ENCODE data around the gene C12orf43. TPM values are rescaled to one million over a fixed set of nuclear protein-coding genes. Genes with fewer than 3 reads are reported as not detected.

The C12orf43 gene
- total RNA-seq, 1 donor from 2014 or later = 14.2 TPM

DNA sequence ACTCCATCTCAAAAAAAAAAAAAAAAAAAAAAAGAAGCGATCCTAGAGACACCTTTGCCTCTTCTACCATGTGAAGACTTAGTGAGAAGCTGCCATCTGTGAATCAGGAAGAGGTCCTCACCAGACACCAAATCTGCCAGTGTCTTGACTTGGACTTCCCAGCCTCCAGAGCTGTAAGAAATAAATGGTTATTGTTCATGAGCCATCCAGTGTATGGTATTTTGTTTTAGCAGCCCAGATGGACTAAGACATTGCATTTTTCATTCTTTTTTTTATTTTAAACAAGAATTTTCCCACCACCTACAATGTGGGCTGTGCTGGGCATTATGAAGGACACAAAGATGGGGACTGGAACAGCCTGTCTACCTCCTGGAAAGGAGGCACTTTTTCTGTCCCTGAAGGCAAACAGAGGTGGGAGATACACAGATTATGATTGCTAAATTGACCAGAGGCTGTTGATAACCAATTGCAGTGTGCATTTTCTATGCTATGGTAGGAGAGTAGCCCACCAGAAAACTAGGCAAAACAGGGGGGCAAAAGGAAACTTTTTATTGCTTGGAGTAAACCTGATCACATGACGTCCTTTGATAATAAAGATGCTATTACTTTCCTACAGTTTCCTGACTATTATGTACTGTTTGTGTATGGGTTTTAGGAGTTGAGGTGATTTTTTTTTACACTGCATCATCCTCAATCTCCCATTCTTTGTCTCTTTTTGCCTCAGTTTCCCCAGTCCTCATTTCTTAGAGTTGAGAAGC, 2.8 kb upstream of the C12orf43 start:
- Mint-ChIP-seq H3K4me3 (ENCODE audit: unreplicated experiment) (no peak overlapping the region), H3K27ac (ENCODE audit: unreplicated experiment) (no peak overlapping the region), H3K4me1 (ENCODE audit: unreplicated experiment) (peaks cover 17% of the 10 kb centered on the region), H3K36me3 (ENCODE audit: unreplicated experiment) (no peaks in the 10 kb centered on the region), H3K9me3 (ENCODE audit: unreplicated experiment) (no peaks in the 10 kb centered on the region), H3K27me3 (ENCODE audit: unreplicated experiment) (peaks cover 9% of the 10 kb centered on the region)
- DNase-seq (ENCODE audit: extremely low spot score, unreplicated experiment) = no peak
- TF ChIP-seq, protein P1, sequence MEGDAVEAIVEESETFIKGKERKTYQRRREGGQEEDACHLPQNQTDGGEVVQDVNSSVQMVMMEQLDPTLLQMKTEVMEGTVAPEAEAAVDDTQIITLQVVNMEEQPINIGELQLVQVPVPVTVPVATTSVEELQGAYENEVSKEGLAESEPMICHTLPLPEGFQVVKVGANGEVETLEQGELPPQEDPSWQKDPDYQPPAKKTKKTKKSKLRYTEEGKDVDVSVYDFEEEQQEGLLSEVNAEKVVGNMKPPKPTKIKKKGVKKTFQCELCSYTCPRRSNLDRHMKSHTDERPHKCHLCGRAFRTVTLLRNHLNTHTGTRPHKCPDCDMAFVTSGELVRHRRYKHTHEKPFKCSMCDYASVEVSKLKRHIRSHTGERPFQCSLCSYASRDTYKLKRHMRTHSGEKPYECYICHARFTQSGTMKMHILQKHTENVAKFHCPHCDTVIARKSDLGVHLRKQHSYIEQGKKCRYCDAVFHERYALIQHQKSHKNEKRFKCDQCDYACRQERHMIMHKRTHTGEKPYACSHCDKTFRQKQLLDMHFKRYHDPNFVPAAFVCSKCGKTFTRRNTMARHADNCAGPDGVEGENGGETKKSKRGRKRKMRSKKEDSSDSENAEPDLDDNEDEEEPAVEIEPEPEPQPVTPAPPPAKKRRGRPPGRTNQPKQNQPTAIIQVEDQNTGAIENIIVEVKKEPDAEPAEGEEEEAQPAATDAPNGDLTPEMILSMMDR (IDR thresholded peaks at IDR 0.05) = no peak

DNA sequence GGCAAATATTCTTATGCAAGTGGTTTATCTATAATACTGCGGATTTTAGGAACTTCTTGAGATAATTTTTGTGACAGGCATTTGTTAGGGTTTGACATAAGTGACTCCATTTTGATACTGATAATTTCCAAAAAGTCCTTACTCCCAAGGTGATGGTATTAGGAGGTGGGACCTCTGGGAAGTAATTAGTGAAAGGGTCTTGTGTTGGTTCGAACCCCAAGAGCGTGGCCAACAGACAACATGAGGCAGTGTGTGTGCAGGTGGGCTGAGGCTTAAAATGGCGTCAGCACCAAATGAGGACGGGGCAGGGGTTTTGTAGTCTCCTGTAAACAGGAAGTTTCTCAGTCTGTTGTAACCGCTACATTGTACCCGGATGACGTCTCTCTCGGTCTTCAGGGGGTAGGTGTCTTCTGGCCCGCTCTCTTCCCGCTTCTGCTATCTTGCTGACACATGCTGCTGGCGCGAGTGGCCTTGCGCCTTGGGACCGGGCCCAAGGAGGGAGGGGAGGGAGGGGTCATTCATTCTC, 1.7 kb upstream of the C12orf43 start:
- TF ChIP-seq, protein P1 (IDR thresholded peaks at IDR 0.05) = no peak
- H3K27me3 Mint-ChIP-seq (ENCODE audit: unreplicated experiment) = peaks cover 6% of the 10 kb centered on the region
- no peak overlapping the region for H3K4me3 Mint-ChIP-seq (ENCODE audit: unreplicated experiment)
- no peaks in the 10 kb centered on the region for H3K36me3 Mint-ChIP-seq (ENCODE audit: unreplicated experiment)
- no peak for DNase-seq (ENCODE audit: extremely low spot score, unreplicated experiment)
- H3K9me3 Mint-ChIP-seq (ENCODE audit: unreplicated experiment) = no peaks in the 10 kb centered on the region
- peaks cover 17% of the 10 kb centered on the region for H3K4me1 Mint-ChIP-seq (ENCODE audit: unreplicated experiment)
- H3K27ac Mint-ChIP-seq (ENCODE audit: unreplicated experiment) = no peak overlapping the region

DNA sequence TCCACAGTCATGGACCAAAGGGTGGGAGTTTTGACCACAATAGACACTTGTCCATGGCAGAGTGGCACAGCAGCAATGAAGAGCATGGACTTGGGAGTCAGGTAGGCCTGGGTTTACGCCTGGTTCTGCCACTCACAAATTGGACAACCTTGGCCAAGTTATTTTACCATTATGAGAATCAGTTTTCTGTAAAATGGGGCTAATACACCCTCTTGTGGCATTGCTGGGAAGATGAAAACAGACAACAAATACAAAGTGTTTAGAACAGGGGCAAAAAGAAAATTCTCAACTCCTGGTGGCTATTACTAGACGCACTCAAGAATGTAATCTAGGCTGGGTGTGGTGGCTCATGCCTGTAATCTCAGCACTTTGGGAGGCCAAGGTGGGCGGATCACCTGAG, 2.6 kb downstream of the C12orf43 start:
- Mint-ChIP-seq H3K4me1 (ENCODE audit: unreplicated experiment) (peaks cover 17% of the 10 kb centered on the region), H3K9me3 (ENCODE audit: unreplicated experiment) (no peaks in the 10 kb centered on the region), H3K36me3 (ENCODE audit: unreplicated experiment) (no peaks in the 10 kb centered on the region), H3K27me3 (ENCODE audit: unreplicated experiment) (no peaks in the 10 kb centered on the region), H3K4me3 (ENCODE audit: unreplicated experiment) (no peak overlapping the region), H3K27ac (ENCODE audit: unreplicated experiment) (no peak overlapping the region)
- TF ChIP-seq, protein P1 (IDR thresholded peaks at IDR 0.05) = no peak
- DNase-seq (ENCODE audit: extremely low spot score, unreplicated experiment) = no peak

DNA sequence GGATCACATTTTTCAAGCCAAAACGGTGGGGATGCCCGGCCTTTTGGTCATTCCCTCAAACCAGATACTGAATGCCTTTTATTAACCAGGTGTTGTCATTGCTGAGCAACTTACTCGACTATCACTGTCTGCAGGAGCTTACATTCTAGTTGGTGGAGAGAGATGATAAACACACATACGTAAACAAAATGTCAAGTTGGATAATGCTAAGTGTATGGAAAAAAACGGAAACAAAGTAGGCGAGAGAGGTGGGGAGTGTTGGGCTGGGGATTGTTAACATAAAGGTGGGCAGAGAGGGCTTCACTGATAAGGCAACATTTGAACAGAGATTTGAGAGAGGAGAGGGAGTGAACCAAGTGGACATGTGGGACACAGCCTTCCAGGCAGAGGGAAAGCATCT, 4.5 kb downstream of the C12orf43 start:
- TF ChIP-seq, protein P1 (IDR thresholded peaks at IDR 0.05) = no peak
- Mint-ChIP-seq H3K36me3 (ENCODE audit: unreplicated experiment) (peaks cover 6% of the 10 kb centered on the region), H3K9me3 (ENCODE audit: unreplicated experiment) (no peaks in the 10 kb centered on the region), H3K4me3 (ENCODE audit: unreplicated experiment) (no peak overlapping the region), H3K4me1 (ENCODE audit: unreplicated experiment) (peaks cover 17% of the 10 kb centered on the region), H3K27ac (ENCODE audit: unreplicated experiment) (no peak overlapping the region), H3K27me3 (ENCODE audit: unreplicated experiment) (no peaks in the 10 kb centered on the region)
- DNase-seq (ENCODE audit: extremely low spot score, unreplicated experiment) = no peak

DNA sequence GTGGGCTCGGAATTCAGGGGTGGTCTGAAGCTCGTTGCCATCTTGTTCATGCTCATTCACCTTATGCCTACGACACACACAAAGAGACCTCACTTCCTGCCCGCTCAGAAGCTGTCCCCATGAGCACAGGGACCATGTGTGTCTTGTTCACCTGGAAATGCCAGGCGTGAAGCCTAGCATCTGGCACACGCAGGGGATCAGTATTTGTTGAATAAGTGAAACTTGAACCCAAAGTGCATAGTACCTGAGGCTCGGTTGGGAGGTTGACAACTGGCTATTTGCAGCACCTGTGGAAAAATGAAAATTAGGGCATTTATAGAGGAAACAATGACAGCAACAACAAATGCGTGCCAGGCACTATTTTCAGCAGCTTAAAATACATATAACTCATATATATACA, 5.4 kb downstream of the C12orf43 start:
- H3K4me1 Mint-ChIP-seq (ENCODE audit: unreplicated experiment) = peaks cover 12% of the 10 kb centered on the region
- no peak for DNase-seq (ENCODE audit: extremely low spot score, unreplicated experiment)
- H3K27ac Mint-ChIP-seq (ENCODE audit: unreplicated experiment) = no peak overlapping the region
- peaks cover 8% of the 10 kb centered on the region for H3K36me3 Mint-ChIP-seq (ENCODE audit: unreplicated experiment)
- TF ChIP-seq, protein P1 (IDR thresholded peaks at IDR 0.05) = no peak
- no peaks in the 10 kb centered on the region for H3K27me3 Mint-ChIP-seq (ENCODE audit: unreplicated experiment)
- no peaks in the 10 kb centered on the region for H3K9me3 Mint-ChIP-seq (ENCODE audit: unreplicated experiment)
- H3K4me3 Mint-ChIP-seq (ENCODE audit: unreplicated experiment) = no peak overlapping the region

Data from osteocyte (in vitro differentiated cells).